GM18508 (cell line): ENCODE measurements around the gene F11.
"Not testable (repeated sequence)": the region's sequence is repeated elsewhere in the genome, so short reads cannot be mapped to it uniquely, and the experiment has no call there.

Experiments
- ATAC-seq: cut with Tn5 transposase; IDR thresholded peaks from one replicate; pipeline ENCODE4 v1.9.1; 2021; ENCODE audit warnings: moderate number of reproducible peaks; ENCODE audit not compliant: insufficient read depth, unreplicated experiment

The F11 gene

GRCh38 chr4:186249785-186250754 is 15.9 kb upstream of the F11 start:
- no peak for ATAC-seq

- no peak for ATAC-seq
Measured at GRCh38 chr4:186250760-186251159, 15.2 kb upstream of the F11 start.

- no peak for ATAC-seq
Measured at GRCh38 chr4:186255122-186255521, 10.9 kb upstream of the F11 start.

- no peak for ATAC-seq
Measured at GRCh38 chr4:186258216-186258811, 7.7 kb upstream of the F11 start.

- no peak for ATAC-seq
Measured at GRCh38 chr4:186260117-186260503, 5.9 kb upstream of the F11 start.

- no peak for ATAC-seq
Measured at GRCh38 chr4:186260504-186261448, 5.2 kb upstream of the F11 start.

- no peak for ATAC-seq
Measured at GRCh38 chr4:186264660-186265059, 1.3 kb upstream of the F11 start.

GRCh38 chr4:186265250-186265649 is 739 bp upstream of the F11 start:
- not testable (repeated sequence) for ATAC-seq

GRCh38 chr4:186266729-186267456 is 904 bp downstream of the F11 start:
- no peak for ATAC-seq

GRCh38 chr4:186271081-186271678 is 5.2 kb downstream of the F11 start:
- no peak for ATAC-seq

- no peak for ATAC-seq
Measured at GRCh38 chr4:186272699-186273391, 6.9 kb downstream of the F11 start.

- not testable (repeated sequence) for ATAC-seq
Measured at GRCh38 chr4:186273392-186273789, 7.4 kb downstream of the F11 start.

- ATAC-seq = no peak
Measured at GRCh38 chr4:186283311-186283710, 17.3 kb downstream of the F11 start.

GRCh38 chr4:186285147-186285546 is 19.2 kb downstream of the F11 start:
- no peak for ATAC-seq

GRCh38 chr4:186286581-186286980 is 20.6 kb downstream of the F11 start:
- no peak for ATAC-seq

GRCh38 chr4:186291256-186291890 is 25.4 kb downstream of the F11 start:
- no peak for ATAC-seq

GRCh38 chr4:186294160-186294559 is 28.2 kb downstream of the F11 start:
- ATAC-seq = no peak

- no peak for ATAC-seq
Measured at GRCh38 chr4:186296481-186296880, 30.5 kb downstream of the F11 start.
